Measurements from ENCODE around the gene DDAH1.
A peak's percentile ranks its signal among the peaks of the same experiment; 100 is the strongest.

The DDAH1 gene

GRCh38 chr1:85295006-85295431 is 169.9 kb downstream of the DDAH1 start:
- DNase-seq, result no peak

GRCh38 chr1:85290826-85291225 is 174.1 kb downstream of the DDAH1 start:
- DNase-seq, result no peak

GRCh38 chr1:85289848-85290335 is 175.1 kb downstream of the DDAH1 start:
- no peak for DNase-seq

GRCh38 chr1:85289207-85289847 is 175.6 kb downstream of the DDAH1 start:
- DNase-seq, result no peak

GRCh38 chr1:85284202-85284601 is 180.8 kb downstream of the DDAH1 start:
- DNase-seq, result no peak

GRCh38 chr1:85283475-85284199 is 181.3 kb downstream of the DDAH1 start:
- DNase-seq, result no peak

- DNase-seq, result no peak
Observed at GRCh38 chr1:85282424-85282823, 182.5 kb downstream of the DDAH1 start.

- no peak for DNase-seq
Observed at GRCh38 chr1:85280636-85281035, 184.3 kb downstream of the DDAH1 start.

GRCh38 chr1:85279458-85280080 is 185.4 kb downstream of the DDAH1 start:
- DNase-seq, result no peak

GRCh38 chr1:85278853-85279314 is 186.1 kb downstream of the DDAH1 start:
- no peak for DNase-seq

- no peak for DNase-seq
Observed at GRCh38 chr1:85277802-85278201, 187.2 kb downstream of the DDAH1 start.

- DNase-seq, result no peak
Observed at GRCh38 chr1:85276978-85277639, 187.8 kb downstream of the DDAH1 start.

- peak; percentile 97 for DNase-seq
Observed at GRCh38 chr1:85276215-85276977, 188.6 kb downstream of the DDAH1 start, which contains the start of gene BCL10. TSS of gene BCL10 (minus strand) at chr1:85276632. CDS start at chr1:85276352, 280 bp downstream.

GRCh38 chr1:85275701-85276214 is 189.2 kb downstream of the DDAH1 start:
- peak; percentile 6 for DNase-seq

- DNase-seq, result no peak
Observed at GRCh38 chr1:85274969-85275453, 189.9 kb downstream of the DDAH1 start.

GRCh38 chr1:85273397-85273796 is 191.6 kb downstream of the DDAH1 start:
- no peak for DNase-seq

- DNase-seq, result no peak
Observed at GRCh38 chr1:85268801-85269585, 196.0 kb downstream of the DDAH1 start.

Measured in activated CD4-positive, alpha-beta T cell treated with anti-CD3 and anti-CD28 coated beads, Interleukin-2, amount 50 U/mL, for 1 hour (primary cell).